OCI-LY3 (cell line): Measurements from ENCODE around the gene HDGFL2.

ENCODE experiments used
- EZH2phosphoT487 ChIP-seq: fragments of 200-600 bp; shearing (Covaris generic); IDR thresholded peaks from 2 replicates; pipeline ENCODE4 v1.6.1; 2018; ENCODE audit warnings: antibody characterized with exemption, mixed run types, low read depth
- TF ChIP-seq, protein P1 (sequence below): fragments of 200-600, 300-600 bp; sonication (generic); IDR thresholded peaks from 2 replicates; pipeline ENCODE4 v1.5.1; 2014; ENCODE audit warnings: antibody characterized with exemption, low read length, low read depth

DNA sequence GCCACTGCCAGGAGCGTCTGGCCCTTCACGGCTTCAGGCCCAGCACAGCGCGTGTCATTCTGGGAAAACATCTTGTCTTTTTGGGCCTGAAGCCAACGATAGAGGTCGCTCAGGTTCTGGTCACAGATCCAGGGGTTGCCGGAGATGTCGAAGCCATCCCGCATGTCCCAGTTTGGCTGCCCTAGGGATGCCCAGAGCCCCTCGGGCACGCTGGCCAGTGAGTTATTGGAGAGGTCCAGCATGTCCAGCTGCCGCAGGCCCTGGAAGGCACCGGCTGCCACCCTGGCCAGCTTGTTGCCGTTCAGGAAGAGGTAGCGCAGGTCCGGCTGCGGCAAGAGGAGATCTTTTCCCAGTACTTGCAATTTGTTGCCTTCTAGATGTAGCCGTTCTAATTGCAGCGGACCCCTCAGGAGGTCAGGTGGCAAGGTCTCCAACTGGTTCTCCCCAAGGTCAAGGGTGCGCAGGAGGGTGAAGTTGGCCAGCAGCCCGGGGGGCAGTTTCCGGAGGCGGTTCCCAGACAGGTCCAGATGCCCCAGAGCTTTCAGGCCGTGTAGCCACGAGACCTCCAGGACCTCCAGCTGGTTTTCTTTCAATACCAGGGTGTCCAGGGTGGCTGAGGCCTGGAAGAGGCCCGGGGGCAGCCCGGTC lies 66.0 kb downstream of the HDGFL2 start:
- TF ChIP-seq, protein P1, sequence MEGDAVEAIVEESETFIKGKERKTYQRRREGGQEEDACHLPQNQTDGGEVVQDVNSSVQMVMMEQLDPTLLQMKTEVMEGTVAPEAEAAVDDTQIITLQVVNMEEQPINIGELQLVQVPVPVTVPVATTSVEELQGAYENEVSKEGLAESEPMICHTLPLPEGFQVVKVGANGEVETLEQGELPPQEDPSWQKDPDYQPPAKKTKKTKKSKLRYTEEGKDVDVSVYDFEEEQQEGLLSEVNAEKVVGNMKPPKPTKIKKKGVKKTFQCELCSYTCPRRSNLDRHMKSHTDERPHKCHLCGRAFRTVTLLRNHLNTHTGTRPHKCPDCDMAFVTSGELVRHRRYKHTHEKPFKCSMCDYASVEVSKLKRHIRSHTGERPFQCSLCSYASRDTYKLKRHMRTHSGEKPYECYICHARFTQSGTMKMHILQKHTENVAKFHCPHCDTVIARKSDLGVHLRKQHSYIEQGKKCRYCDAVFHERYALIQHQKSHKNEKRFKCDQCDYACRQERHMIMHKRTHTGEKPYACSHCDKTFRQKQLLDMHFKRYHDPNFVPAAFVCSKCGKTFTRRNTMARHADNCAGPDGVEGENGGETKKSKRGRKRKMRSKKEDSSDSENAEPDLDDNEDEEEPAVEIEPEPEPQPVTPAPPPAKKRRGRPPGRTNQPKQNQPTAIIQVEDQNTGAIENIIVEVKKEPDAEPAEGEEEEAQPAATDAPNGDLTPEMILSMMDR = no peak
- TF ChIP-seq EZH2phosphoT487 = no peak
